Measurements from ENCODE around the gene SFMBT2.
"Not testable (repeated sequence)": the region's sequence is repeated elsewhere in the genome, so short reads cannot be mapped to it uniquely, and the experiment has no call there.

SFMBT2 gene

DNA sequence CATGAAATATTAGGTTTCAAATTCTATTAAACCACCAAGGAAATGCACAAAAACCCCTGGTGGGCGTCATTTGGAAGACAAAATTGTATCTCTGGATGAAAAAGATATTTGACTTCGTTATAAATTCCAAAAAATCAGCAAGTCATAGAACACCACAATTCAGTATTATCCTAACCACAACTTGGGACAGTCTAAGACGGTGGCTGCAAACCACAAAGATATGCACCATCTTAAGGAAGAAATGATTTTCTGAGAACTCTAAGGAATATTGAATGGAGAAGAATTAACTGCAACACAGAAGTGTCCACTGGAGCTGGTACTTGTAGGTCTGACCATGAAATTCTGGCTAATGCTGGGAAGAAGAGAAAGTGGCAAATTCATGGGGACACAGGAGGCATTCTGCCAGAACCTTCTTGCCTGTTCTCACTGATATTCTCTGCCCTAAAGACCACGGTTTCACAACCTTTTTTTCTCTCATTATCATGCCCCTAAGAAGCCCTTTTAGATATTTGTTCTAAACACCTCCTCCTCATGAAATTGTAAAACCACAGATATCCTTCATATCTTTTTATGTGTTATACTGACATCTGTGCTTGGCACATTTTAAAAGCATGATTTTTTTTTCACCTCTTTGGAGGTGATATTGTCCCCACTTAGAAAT, 92.9 kb downstream of the SFMBT2 start:
- DNase-seq, result no peak

DNA sequence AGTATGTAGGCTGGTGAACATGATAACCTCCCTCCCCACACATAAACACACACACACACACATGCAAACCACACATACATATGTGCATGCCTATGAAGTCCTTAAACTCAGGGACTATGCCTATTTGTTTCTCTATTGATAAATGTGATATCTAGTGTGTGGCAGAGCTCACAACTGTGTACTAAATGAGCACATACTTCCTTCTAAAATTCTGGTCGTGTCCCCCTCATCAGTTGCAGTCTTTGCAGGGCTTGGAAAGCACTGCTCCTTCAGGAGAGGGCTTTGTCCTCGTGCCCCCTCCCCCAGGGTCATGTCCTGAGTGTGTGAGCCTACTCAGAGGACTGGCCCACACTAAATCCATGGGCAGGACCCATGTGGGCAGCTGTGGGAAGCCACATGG, 94.0 kb downstream of the SFMBT2 start:
- no peak for DNase-seq

DNA sequence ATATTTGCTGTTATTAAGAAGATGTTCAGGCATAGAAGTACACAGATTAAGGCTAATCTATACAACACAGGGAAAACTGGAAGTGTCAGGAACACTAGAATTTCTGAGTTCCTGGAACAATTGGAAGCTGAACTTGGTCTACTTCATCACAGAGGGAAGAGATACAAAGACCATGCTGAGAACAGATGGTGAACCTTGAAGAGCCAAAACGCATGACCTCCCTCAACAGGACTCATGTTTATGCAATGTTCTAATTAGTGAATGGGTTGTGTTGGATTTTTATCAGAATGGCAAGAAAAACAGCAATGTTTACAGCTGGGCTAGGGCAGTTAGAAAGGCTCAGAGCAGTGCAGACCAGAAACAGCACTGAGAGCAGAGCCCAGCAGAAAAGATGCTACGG, 94.9 kb downstream of the SFMBT2 start:
- DNase-seq, result no peak

DNA sequence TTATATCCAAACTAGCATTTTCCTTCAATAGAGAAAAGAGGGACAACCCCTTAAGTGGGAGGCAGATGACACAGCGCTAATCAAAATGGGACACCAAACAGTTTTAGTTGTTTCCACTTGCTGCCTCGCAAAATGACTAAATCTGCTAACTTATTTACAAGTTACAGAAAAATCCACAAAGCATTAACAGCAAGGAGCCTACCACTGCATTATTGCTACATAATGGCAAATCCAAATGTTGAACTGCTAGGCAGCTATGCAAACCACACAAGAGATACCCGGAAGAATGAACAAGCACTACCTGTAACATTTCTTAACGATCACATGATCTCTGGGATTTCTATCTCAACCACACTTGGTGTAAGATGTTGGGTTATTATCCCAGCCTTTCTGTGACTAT, 96.7 kb downstream of the SFMBT2 start:
- DNase-seq, result no peak

DNA sequence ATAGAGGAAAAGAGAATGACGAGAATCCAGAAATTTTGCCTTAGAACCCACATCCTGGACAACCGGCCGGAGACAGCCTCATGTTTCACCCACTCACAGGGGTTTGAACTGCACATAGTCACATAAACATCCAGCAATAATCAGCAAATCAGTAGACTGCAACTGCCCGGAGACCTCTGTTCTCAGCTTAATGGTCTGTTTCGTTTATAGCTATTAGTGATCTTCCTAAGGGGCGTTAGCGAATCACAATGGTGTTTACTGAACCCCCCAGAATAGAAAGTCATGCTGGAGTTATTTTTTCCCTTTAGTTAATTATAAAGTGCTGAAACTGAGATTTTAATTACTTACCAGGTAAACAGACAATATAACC, 98.4 kb downstream of the SFMBT2 start:
- DNase-seq, result no peak

DNA sequence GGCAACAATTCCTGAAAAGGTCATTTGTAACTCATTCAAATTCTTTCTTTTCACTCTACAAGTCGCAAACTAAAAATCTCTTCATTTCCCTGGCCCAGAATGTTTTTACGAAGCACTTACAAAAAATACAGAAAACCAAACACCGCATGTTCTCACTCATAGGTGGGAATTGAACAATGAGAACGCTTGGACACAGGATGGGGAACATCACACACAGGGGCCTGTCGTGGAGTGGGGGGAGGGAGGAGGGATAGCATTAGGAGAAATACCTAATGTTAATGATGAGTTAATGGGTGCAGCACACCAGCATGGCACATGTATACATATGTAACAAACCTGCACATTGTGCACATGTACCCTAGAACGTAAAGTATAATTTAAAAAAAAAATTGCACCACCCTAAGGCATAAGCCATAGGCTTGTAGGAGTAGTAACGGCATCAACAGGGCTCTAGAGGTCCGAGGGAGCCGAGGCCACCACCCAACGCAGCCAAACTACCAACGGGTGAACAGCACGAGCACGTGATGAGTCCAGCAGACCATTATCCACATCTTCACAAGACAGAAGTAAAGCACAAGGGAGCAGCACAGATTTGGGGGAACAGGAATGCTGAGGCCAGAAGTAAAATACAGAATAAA, 98.9 kb downstream of the SFMBT2 start:
- not testable (repeated sequence) for DNase-seq

DNA sequence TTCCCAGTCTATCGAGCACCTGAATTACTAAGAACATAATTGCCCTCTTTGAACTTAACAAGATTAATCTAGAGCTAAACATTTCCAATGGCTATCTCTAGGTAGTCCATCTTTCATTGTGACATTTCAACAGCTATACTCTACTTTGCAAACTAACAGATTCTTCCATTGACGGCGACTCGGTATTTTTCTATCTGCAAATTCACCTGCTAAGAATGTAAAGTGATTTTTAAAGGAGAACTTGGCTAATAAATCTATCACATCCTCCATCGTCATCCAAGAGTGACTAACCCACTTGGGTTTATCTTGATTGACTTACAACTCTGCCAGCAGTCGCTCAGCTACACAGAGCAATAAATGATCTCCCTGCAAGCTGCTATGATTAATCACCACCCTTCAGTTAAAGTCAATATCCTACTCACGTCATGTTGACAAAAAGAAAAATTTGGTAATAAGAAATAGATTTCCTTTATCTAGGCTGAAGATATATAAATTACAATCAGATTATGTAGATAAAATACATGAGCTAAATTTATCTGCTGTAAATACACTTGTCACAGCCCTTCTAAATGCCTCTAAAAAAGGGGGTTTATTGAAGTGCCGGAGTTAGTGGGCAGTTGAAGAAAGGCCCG, 99.5 kb downstream of the SFMBT2 start:
- DNase-seq, result no peak

DNA sequence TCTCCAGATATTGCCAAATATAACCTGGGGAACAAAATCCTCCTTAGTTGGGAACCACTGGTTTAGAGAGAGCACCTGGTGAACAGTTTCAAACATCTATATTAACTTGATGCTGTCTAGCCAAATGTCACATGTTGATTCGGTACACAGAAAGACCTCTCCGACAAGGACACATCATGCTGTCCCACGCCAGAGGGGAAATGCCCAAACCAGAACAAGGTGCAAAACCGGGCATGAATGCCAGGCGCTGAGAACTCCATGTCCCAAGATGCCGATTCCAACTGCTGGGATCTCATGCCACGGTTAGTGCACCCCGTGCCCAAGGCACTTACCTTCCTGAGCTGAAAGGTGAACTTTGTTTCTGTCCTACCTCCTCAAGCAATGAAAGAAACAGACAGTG, 100.8 kb downstream of the SFMBT2 start:
- no peak for DNase-seq

DNA sequence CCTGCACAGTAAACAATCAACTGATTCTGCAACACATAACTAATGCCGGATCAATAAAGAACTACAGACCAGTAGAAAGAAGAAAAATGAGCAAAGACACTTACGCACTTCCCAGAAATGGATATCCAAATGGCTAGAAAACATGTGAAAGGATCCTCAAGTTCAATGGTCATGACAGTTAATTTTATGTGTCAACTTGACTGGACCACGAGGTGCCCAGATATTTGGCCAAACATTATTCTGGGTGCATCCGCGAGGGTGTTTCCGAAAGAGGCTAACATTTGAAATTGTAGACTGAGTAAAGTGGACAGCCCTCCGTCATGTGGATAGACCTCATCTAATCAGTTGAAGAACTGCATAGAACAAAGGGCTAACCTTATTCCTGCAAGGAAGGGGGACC, 102.0 kb downstream of the SFMBT2 start:
- no peak for DNase-seq

DNA sequence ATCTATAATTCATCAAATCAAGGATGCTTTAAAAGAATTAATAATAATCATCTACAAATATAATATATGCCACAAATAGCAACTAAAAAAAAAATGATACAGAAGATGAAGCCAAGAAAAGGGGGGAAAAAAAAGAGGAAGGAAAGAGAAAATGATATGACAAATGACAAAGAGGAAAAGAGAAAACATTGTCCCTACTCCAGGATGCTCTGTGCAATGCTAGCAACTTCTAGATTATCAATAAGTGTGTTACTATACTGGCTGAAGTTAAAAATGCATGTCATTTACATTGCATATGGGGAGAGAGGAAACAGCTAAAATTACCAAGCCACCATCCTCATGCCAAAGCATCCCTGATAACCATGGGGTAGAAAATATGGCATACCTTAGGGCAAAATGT, 104.2 kb downstream of the SFMBT2 start:
- DNase-seq, result no peak

DNA sequence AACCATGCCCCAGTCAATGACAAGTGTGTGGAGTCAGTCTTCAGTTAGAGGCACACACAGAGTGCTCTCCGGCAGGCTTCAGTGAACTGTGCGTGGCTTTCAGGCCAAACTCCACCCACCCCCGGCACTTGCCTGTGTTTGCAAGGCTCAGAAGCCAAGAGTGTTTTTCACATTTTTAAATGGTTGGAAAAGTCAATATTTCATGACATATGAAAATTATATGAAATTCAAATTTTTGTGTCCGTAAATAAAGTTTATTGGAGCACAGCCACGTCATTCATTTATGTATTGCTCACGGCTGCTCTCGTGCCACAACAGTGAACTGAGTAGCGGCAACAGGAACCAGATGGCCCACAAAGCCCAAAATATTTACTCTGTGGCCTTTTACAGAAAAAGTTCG, 104.7 kb downstream of the SFMBT2 start:
- no peak for DNase-seq

DNA sequence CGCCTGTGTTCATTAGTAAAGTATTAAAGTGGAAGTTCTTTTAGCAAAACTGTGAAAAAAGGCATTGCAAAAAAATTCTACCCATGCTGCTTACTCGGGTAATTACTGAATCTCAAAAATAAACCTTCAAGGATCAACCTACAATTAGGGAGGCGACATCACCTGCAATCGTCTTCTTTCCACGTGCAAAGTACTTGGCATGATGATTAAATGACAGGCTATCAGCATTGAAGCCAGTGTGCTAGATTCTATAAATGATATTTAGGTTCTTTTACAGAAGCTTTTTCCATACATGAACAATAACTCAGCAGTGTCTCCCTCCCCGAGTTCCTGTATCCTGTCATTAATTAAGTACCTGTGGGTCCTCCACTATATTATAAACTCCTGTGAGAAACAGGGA, 105.8 kb downstream of the SFMBT2 start:
- DNase-seq, result no peak

DNA sequence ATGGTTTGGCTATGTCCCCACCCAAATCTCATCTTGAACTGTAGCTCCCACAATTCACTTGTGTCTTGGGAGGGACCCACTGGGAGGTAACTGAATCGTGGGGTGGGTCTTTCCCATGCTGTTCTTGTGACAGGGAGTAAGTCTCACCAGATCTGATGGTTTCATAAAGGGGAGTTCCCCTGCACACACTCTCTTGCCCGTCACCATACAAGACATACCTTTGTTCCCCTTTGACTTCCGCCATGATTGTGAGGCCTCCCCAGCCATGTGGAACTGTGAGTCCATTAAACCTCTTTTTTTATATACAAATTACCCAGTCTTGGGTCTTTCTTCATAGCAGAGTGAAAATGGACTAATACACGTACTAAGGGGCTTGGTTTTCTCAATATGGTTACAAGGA, 106.7 kb downstream of the SFMBT2 start:
- DNase-seq, result no peak

DNA sequence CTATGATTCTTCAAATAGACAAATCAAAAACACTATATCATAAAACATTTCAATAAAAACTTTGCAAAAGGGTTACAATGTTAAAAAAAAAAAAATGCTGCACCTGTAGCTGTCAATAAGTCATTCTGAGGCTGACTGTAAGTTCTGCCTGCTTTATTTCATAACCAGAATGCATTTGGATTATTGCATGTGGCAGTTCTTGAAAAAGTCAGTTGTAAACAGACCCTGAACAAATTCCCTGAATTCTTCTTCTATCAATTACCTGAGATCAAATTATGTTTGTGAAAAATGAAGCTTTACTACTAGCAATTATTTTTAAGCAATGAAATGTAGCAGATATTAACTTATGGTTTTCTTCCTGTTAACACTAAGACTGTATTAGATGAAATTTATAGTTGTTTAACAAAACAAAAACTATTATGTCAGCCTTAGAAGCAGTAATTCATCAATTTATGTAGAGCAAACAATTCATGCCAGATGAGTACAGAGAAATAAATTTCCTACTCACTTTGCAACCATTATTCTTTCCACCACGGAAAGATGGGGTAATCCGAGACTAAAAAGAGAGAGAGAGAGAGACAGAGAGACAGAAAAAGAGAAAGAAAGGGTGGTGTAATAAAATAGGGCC, 107.8 kb downstream of the SFMBT2 start:
- DNase-seq, result no peak

DNA sequence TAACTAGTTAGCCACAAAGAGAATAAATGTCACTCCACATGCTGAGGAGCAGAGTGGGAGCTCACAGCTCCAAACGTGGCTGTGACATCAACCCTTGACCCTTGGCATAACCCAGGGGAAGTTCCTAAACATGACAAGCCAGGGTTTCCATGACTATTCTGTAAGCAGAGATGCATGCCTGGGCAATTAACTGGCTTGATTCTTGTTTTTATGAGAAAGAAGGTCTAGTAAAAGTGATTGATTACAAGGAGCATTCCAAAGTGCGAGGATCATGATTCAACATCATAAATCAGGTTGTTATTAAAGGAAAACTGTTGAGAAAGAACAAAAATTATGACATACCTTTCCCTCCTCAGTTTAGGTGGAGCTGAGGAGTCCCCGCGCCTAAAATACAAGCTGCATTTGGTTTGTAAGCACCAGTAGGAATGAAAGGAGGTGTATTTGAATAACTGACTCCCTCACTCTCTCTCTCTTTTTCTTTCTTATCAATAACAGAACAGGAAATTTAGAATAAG, 108.4 kb downstream of the SFMBT2 start:
- no peak for DNase-seq

DNA sequence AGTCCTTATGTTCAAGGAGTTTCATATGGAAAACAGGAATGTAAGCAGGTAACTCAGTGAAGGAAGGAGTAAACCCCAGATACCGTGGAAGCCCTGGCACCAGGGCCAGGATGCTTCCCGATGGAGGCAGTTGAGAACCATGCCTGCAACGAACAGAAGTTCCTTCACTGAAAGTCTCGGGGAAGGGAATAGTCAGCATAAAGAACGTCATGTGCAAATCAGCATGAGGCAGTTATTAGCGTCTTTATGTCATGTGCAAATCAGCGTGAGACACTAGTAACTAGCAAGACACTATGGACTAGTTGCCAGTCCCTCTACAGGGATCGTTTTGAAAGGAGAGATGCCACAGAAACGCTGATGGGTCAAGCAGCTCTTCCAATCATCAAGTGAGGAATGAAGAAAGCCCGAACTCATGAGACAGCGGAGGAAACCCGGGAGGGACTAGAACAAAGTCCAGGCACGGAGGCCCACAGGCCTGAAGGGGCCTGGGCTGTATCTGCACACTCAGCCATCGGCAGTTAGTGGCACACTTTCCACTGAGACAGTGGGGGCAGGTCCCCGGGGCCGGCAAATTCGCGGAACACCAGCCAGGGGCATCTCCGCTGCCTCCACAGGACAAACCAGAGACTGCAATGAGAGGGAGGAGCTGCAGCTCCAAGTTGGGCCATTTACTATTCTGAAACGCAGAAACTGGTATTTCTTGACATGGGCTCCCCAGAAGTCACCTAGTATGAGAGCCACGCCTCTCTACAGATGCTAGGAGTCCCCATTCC, 109.6 kb downstream of the SFMBT2 start:
- DNase-seq, result no peak

DNA sequence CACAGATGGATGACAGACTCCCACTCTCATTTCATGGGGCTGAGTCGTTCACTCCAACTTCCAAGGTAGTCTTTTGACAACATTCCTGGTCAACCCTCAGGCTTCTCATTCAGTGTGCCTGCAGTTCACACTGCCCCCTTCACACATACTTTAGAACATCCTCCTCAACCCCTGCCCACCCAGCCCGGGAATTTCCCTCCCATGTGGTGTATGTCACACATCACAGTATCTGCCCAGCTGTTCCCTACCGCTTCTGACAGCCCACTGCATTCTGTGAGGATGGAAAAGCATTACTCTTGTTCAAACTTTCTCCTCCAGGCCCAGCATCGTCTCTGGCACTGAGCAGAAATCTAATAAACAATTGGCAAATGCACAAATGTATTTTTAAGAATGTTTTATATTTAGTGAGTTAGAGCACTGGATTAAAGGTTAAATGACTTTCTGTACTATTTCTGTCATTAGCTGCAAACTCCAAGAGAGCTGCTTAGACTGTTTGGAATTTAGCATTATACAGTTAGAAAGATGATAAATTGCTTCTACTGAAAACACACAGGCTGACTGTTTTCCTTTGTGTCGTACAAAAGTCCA, 110.4 kb downstream of the SFMBT2 start:
- no peak for DNase-seq

DNA sequence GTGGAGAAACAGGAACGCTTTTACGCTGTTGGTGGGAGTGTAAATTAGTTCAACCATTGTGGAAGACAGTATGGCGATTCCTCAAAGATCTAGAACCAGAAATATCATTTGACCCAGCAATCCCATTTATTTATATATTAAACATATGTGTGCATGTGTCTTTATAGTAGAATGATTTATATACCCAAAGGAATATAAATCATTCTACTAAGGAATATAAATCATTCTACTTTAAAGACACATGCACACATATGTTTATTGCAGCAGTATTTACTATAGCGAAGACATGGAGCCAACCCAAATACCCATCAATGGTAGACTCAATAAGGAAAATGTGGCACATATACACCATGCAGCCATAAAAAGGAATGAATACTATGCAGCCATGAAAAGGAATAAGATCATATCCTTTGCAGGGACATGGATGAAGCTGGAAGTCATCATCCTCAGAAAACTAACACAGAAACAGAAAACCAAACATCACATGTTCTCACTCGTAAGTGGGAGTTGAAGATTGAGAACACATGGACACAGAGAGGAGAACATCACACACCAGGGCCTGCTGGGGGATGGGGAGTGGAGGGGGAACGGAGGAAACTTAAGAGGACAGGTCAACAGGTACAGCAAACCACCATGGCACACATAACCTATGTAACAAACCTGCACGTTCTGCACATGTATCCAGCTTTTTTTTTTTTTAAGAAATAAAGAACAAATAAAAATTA, 111.1 kb downstream of the SFMBT2 start:
- not testable (repeated sequence) for DNase-seq

DNA sequence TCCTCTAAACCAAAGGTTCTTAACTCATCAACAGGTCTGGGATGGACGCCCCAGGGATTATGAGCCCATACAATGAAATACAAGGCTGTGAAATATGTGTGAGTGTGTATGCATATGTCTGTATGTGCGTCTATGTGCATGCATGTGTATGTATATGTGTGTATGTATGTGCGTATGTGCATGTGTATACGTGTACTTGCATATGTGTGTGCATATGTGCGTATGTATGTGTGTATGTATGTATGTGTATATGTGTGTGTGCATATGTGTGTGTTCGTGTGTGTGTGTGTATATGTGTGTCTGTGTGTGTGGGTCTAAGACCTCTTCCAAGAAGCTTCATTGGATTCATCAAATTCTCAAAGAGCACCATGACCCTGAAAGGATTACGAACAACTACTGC, 112.3 kb downstream of the SFMBT2 start:
- DNase-seq, result no peak

DNA sequence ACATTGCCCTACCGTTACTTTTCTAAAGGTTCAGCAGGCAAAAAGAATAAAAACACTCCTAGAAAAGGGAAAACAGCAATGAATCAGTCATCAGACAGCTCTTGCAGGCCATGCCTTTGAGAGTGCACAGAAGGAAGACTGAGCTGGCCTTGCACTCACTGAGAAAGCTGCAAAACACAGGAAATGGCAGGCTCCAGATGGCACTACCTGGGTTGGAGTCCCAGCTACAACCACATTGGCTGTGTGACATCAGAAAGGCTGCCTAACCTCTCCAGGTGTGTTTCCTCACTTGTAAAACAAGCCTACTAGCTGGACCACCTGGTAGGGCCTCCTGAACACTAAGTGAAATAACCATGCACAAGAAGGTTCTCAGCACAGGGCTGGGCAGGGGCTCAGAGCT, 113.7 kb downstream of the SFMBT2 start:
- DNase-seq, result no peak

DNA sequence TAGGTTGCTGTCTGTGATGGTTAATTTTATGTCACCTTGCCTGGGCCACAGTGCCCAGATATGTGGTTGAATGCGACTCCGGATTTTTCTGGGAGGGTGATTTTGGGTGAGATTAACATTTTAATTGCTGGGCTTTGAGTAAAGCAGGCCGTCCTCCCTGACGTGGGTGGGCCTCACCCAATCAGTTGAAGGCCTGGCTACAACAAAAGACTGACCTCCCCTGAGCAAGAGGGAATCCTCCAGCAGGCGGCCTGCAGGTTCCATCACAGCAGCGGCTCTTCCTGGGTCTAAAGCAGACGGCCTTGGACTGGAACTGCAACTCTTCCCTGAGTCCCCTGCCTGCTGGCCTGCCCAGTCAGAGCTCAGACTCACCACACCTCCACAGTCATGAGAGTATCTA, 114.2 kb downstream of the SFMBT2 start:
- DNase-seq, result no peak

DNA sequence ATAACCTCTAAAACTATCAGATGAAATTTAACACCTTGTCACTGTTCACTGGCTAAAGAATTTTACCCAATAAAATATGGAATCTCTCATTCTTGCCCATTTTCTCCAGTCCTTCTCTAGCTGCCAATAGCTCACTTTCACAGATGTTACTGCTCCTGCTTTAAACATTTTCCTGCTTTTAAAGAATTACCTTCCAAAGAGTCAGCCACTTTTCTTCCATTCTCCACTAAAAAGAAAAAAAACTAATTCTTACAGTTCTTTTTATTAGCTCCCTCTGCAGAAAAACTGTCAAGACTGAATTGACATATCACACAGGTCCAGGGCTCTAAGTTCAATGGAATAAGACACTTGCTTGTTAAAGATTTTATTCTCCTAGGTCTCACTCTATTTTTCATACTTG, 114.8 kb downstream of the SFMBT2 start:
- no peak for DNase-seq

Data from effector CD4-positive, alpha-beta T cell (primary cell).